CD4-positive, alpha-beta T cell (primary cell): ENCODE results near the gene LHFPL4. TPM values are rescaled to one million over a fixed set of nuclear protein-coding genes. Genes with fewer than 3 reads are reported as not detected.
"Not testable (repeated sequence)": the region's sequence is repeated elsewhere in the genome, so short reads cannot be mapped to it uniquely, and the experiment has no call there.

ENCODE experiments used
- ATAC-seq: fragments of 200-7000 bp; cut with Tn5 transposase; one replicate; pipeline ENCODE4 v1.10.0; 2022; ENCODE audit warnings: mild to moderate bottlenecking; ENCODE audit not compliant: poor library complexity
- CTCF ChIA-PET: fragments of 350-600 bp; sonication (Branson Sonifier 250); formaldehyde crosslinking; loops from one replicate; lab custom pipeline; 2021; ENCODE audit warnings: antibody characterized with exemption, inconsistent platforms; lab: Charles Lee
- POLR2A ChIA-PET: fragments of 350-600 bp; sonication (Branson Sonifier 250); formaldehyde crosslinking; loops from one replicate; lab custom pipeline; 2021; ENCODE audit warnings: antibody characterized with exemption, inconsistent platforms; lab: Charles Lee
- DNase-seq, 14 experiments: peaks; one replicate each; pipeline ENCODE4 v3.0.0-alpha.2; 2013 to 2020; ENCODE audit warnings: mixed read lengths in 2 of 14
- H3K27ac ChIP-seq, 2 donors: one replicate each; pipeline versions ENCODE4 v1.5.1 to v1.7.0; 2013; ENCODE audit warnings: low read length in 2 of 2, low read depth in 1 of 2, mild to moderate bottlenecking in 1 of 2
- H3K27me3 ChIP-seq, 2 experiments: 1 replicate in 1 of 2; 2 replicates in 1 of 2; pipeline versions ENCODE4 v1.6.1 to v1.7.0; 2013; ENCODE audit warnings: low read length in 2 of 2, control low read depth in 1 of 2, mild to moderate bottlenecking in 1 of 2, moderate library complexity in 1 of 2; ENCODE audit not compliant: insufficient read depth in 2 of 2, control insufficient read depth in 1 of 2
- H3K36me3 ChIP-seq: one replicate; pipeline ENCODE4 v1.6.1; 2013; ENCODE audit warnings: low read length, control low read depth; ENCODE audit not compliant: insufficient read depth
- H3K4me1 ChIP-seq: one replicate; pipeline ENCODE4 v1.6.1; 2013; ENCODE audit warnings: low read length, control low read depth; ENCODE audit not compliant: insufficient read depth
- H3K4me3 ChIP-seq: one replicate; pipeline ENCODE4 v1.5.1; 2013; ENCODE audit warnings: mild to moderate bottlenecking, low read length, moderate library complexity
- H3K9me3 ChIP-seq, 2 experiments: 1 replicate in 1 of 2; 2 replicates in 1 of 2; pipeline versions ENCODE4 v1.6.1 to v1.7.0; 2013; ENCODE audit warnings: low read length in 2 of 2, mild to moderate bottlenecking in 2 of 2, control low read depth in 1 of 2, moderate library complexity in 1 of 2; ENCODE audit not compliant: control insufficient read depth in 1 of 2, insufficient read depth in 1 of 2
- H3K27ac Mint-ChIP-seq: one replicate; pipeline ENCODE4 v1.8.0; 2020; ENCODE audit warnings: mixed read lengths
- H3K27me3 Mint-ChIP-seq: one replicate; pipeline ENCODE4 v1.8.0; 2021; ENCODE audit warnings: mixed read lengths
- H3K36me3 Mint-ChIP-seq: one replicate; pipeline ENCODE4 v1.8.0; 2021; ENCODE audit warnings: low read depth, mixed read lengths
- H3K4me1 Mint-ChIP-seq: one replicate; pipeline ENCODE4 v1.8.0; 2021; ENCODE audit warnings: low read depth, mixed read lengths
- H3K4me3 Mint-ChIP-seq: one replicate; pipeline ENCODE4 v1.8.0; 2020; ENCODE audit warnings: mild to moderate bottlenecking, mixed read lengths
- H3K9me3 Mint-ChIP-seq: one replicate; pipeline ENCODE4 v1.8.0; 2020; ENCODE audit warnings: mixed read lengths
- CTCF ChIP-seq: fragments of 200-600 bp; IDR thresholded peaks from one replicate; pipeline ENCODE4 v1.8.0; 2022; ENCODE audit warnings: antibody characterized with exemption, mild to moderate bottlenecking
- intact Hi-C, 2 experiments: fragments of 100-400 bp; cut with DNase I in 1 of 2; cut with micrococcal nuclease in 1 of 2; formaldehyde crosslinking; loops; one replicate each; pipeline versions ENCODE4 v1.15.1 to v1.9.0; 2023 to 2025; cut with DNase I, micrococcal nuclease
- polyA plus RNA-seq, 2 donors: library from polyadenylated mRNA; unstranded; fragments of 120-200 nt; gene quantifications; one replicate each; pipeline ENCODE4 v1.2.1, GENCODE V29; 2013
- total RNA-seq, 174 experiments: library from RNA in 2 of 174; stranded (reverse) in 2 of 174; gene quantifications; one replicate each; pipeline ENCODE4 v1.2.3 and lab custom pipeline; 2021 to 2026

LHFPL4 gene
- total RNA-seq = not detected
- 0.04 TPM for polyA plus RNA-seq (2013, experiment 1 of 2)
- polyA plus RNA-seq (2013, experiment 2 of 2) = 0.05 TPM
- 0 to 0.13 (median 0) reads per million in 172 experiments for total RNA-seq (lab: John Stamatoyannopoulos, UW)

- TF ChIP-seq CTCF = no peak
- H3K9me3 ChIP-seq = peaks cover 0 to 15% of the 10 kb centered on the region in 2 experiments
- intact Hi-C loops = no loop called here
Measured at GRCh38 chr3:9553021-9553947, at the start of gene LHFPL4. Gene LHFPL4 (minus strand): TSS chr3:9553822. CDS start chr3:9552679, 1,143 bp downstream.

GRCh38 chr3:9602620-9603019, 49.0 kb upstream of the LHFPL4 start:
- ATAC-seq = no peak
- intact Hi-C loops = no loop called here
- H3K36me3 Mint-ChIP-seq = peaks cover 5% of the 10 kb centered on the region
- no peak overlapping the region for H3K4me3 ChIP-seq
- DNase-seq = no peak
- H3K9me3 Mint-ChIP-seq = peaks cover 10% of the 10 kb centered on the region
- no peaks in the 10 kb centered on the region for H3K4me1 ChIP-seq
- H3K27me3 ChIP-seq = peaks cover 23 to 30% of the 10 kb centered on the region in 2 experiments
- POLR2A ChIA-PET = no interaction called here
- no peak overlapping the region for H3K27ac ChIP-seq
- peaks cover 3% of the 10 kb centered on the region for H3K4me1 Mint-ChIP-seq
- H3K4me3 Mint-ChIP-seq = no peak overlapping the region
- H3K9me3 ChIP-seq = peaks cover 13 to 23% of the 10 kb centered on the region in 2 experiments
- peaks cover 63% of the 10 kb centered on the region for H3K27me3 Mint-ChIP-seq
- no peaks in the 10 kb centered on the region for H3K36me3 ChIP-seq
- no peak for TF ChIP-seq CTCF
- no peak overlapping the region for H3K27ac Mint-ChIP-seq
- CTCF ChIA-PET = no interaction called here

More at GRCh38 chr3:9553021-9553947, at the start of gene LHFPL4:
- Mint-ChIP-seq H3K27ac (no peak within 1 kb of the TSS), H3K4me1 (peaks cover 3% of the 10 kb centered on the region), H3K4me3 (no peak within 1 kb of the TSS), H3K27me3 (peaks cover 70% of the 10 kb centered on the region), H3K9me3 (peaks cover 5% of the 10 kb centered on the region), H3K36me3 (no peaks in the 10 kb centered on the region)
- H3K27ac ChIP-seq = no peak within 1 kb of the TSS
- no peaks in the 10 kb centered on the region for H3K36me3 ChIP-seq
- ChIA-PET CTCF (no interaction called here), POLR2A (no interaction called here)
- H3K4me3 ChIP-seq = no peak within 1 kb of the TSS
- ATAC-seq (no peak), DNase-seq (peak in 1 of 14 experiments; percentile 6)
- H3K27me3 ChIP-seq = peaks cover 30 to 43% of the 10 kb centered on the region in 2 experiments
- peaks cover 7% of the 10 kb centered on the region for H3K4me1 ChIP-seq

GRCh38 chr3:9601006-9601581, 47.5 kb upstream of the LHFPL4 start:
- H3K4me1 ChIP-seq, H3K4me1 Mint-ChIP-seq, H3K36me3 ChIP-seq, intact Hi-C loops, H3K4me3 ChIP-seq, POLR2A ChIA-PET, CTCF ChIA-PET, H3K4me3 Mint-ChIP-seq, H3K27ac ChIP-seq, H3K9me3 Mint-ChIP-seq, DNase-seq, H3K36me3 Mint-ChIP-seq, ATAC-seq, H3K27ac Mint-ChIP-seq: not testable (repeated sequence)
- H3K27me3 ChIP-seq = peaks cover 23 to 30% of the 10 kb centered on the region in 2 experiments
- H3K27me3 Mint-ChIP-seq = peaks cover 61% of the 10 kb centered on the region
- peaks cover 11 to 16% of the 10 kb centered on the region in 2 experiments for H3K9me3 ChIP-seq
